A549 (cell line): ENCODE results near the gene ITGA8. TPM values are rescaled to one million over a fixed set of nuclear protein-coding genes. Genes with fewer than 3 reads are reported as not detected.

Experiments
- CEBPB ChIP-seq, 2 experiments: fragments of >200 bp in 1 of 2; sonication (Bioruptor Twin) in 1 of 2; formaldehyde crosslinking in 1 of 2; IDR thresholded peaks; 2 replicates each; pipeline ENCODE4 v1.6.1; 2012 to 2016
- EHF ChIP-seq: fragments of 250-450 bp; sonication (Bioruptor Pico); IDR thresholded peaks from 2 replicates; pipeline ENCODE4 v1.5.0; 2020; ENCODE audit warnings: mild to moderate bottlenecking
- HOXB5 ChIP-seq: fragments of 250-450 bp; sonication (Bioruptor Pico); IDR thresholded peaks from 2 replicates; pipeline ENCODE4 v1.5.0; 2020; ENCODE audit warnings: mild to moderate bottlenecking, moderate library complexity
- MAFK ChIP-seq: fragments of 450-650 bp; IDR thresholded peaks from 2 replicates; pipeline ENCODE4 v1.6.1; 2014; ENCODE audit not compliant: partially characterized antibody
- ZNF302 ChIP-seq: fragments of 250-450 bp; sonication (Bioruptor Pico); IDR thresholded peaks from 2 replicates; pipeline ENCODE4 v1.9.0; 2021; ENCODE audit warnings: inconsistent platforms, mild to moderate bottlenecking, moderate library complexity
- polyA plus RNA-seq, 4 experiments: library from polyadenylated mRNA; depleted of rRNA in 3 of 4; stranded (reverse); fragments of >200 nt; fragmentation: RNase III in 1 of 4; extraction: RNeasy Plus Mini Kit Qiagen cat#74134 plus additional on column Dnase treatment in 1 of 4; gene quantifications; 2 replicates in 3 of 4; 3 replicates in 1 of 4; pipeline ENCODE4 v1.2.3, GENCODE V29; 2011 to 2017

Gene ITGA8
- polyA plus RNA-seq, 2 of the 4 experiments (the other 2 are of a cell fraction): 0.12 TPM; not detected in 1

GRCh38 chr10:15464381-15464780 is 255.3 kb downstream of the ITGA8 start (continued):
- TF ChIP-seq MAFK (no peak), EHF (no peak), HOXB5 (CRISPR knock-in tag) (no peak), CEBPB (IDR thresholded peaks at IDR 0.05) (no peak), ZNF302 (CRISPR knock-in tag) (no peak)

Other genes with a start within 250 kb of the ITGA8 start
- gene MINDY3, start 140.6 kb upstream of the ITGA8 start, polyA plus RNA-seq (2011; rRNA removed): 18.2 and 25.3 TPM in 2 replicates
- 14.4 to 16.1 TPM (median 14.5 TPM) in 3 replicates for gene MINDY3, start 140.6 kb upstream of the ITGA8 start, polyA plus RNA-seq (2017; fragmentation: RNase III; extraction: RNeasy Plus Mini Kit Qiagen cat#74134 plus additional on column Dnase treatment)